Activated T-helper 2 cell treated with anti-CD3 and anti-CD28 coated beads, Interferon-gamma antibody, Interleukin-2, Interleukin-4, amounts not matched to agents 10 μg/mL and 5 μg/mL and 100 μg/mL, durations not matched to agents 14 hours and 24 hours and 36 hours (primary cell): ENCODE results near the gene USP9X. TPM values are rescaled to one million over a fixed set of nuclear protein-coding genes. Genes with fewer than 3 reads are reported as not detected.

Experiments used
- total RNA-seq: library from RNA; stranded (reverse); gene quantifications from 2 replicates; pipeline ENCODE4 v1.2.3, GENCODE V29; 2022

Gene USP9X
- total RNA-seq, 1 donor from 2014 or later, result 53.4 TPM

Other genes with a start within 250 kb of the USP9X start
- 250 and 251 TPM in 2 replicates for gene DDX3X, start 248.7 kb downstream of the USP9X start, total RNA-seq